SK-N-MC (cell line): ENCODE data around the gene GOLGA8R.
"Not testable (repeated sequence)": the region's sequence is repeated elsewhere in the genome, so short reads cannot be mapped to it uniquely, and the experiment has no call there.

Experiments
- EZH2 ChIP-seq: fragments of 200-600 bp; sonication (generic); IDR thresholded peaks from one replicate; pipeline ENCODE4 v1.6.1; 2017; ENCODE audit warnings: antibody characterized with exemption
- POLR2AphosphoS5 ChIP-seq: IDR thresholded peaks from 2 replicates; pipeline ENCODE4 v1.6.1; 2012; ENCODE audit warnings: mild to moderate bottlenecking, low read depth, low read length, borderline replicate concordance

DNA sequence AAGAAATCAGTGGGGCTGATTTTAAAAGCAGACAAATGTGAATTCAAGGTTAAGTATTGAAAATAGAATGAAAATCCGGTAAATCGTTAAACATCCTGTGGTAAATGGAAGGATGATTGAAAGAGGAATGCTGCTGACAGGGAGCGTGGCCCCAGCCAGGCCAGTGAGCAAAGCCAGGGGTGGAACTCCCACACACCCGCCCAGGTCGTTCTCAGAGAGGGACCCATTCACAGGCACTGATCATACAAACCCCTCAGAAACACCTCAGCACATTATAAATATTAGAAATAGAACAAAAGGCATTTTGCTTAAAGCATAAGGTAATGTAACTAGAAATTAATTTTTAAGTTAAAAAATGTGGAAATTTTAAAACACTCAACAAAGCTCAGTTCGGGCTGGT is 59.0 kb downstream of the GOLGA8R start:
- not testable (repeated sequence) for TF ChIP-seq EZH2, POLR2AphosphoS5
